ENCODE data around the gene ATG5. TPM values are rescaled to one million over a fixed set of nuclear protein-coding genes. Genes with fewer than 3 reads are reported as not detected.

The ATG5 gene
- polyA plus RNA-seq, 3 donors = 15.0 to 31.4 (median 29.9) TPM

DNA sequence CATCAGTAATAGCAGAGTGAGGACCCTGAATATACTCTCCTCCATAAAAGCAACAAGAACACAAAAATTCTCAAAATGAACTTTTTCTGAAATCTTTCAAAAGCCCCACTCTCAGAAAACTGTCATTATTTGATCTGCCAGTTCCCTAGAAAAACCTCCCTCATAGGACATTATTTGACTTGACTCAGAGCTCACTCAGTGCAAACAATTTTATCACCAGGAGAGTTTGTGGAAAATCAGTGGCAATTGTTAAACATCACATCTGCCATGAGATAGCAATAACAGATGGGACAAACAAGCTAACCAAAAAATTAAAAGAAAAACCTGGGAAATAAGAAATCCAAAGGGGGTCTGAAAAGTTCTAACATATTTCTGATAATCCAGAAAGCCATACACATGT lies 100.0 kb downstream of the ATG5 start:
- Histone ChIP-seq H2AFZ (ENCODE audit: insufficient read depth, low read depth, low read length, poor library complexity, severe bottlenecking) (no peak overlapping the region), H4K20me1 (ENCODE audit: insufficient read depth, low read length) (peaks cover 14% of the 10 kb centered on the region), H3K9me3 (replicated peaks in 1 of 2; ENCODE audit: control insufficient read depth in 1 of 2, insufficient read depth in 1 of 2, low read length in 2 of 2) (no peaks in the 10 kb centered on the region), H3K79me2 (ENCODE audit: insufficient read depth, low read length) (peaks cover 8% of the 10 kb centered on the region), H3K27me3 (ENCODE audit: control insufficient read depth in 2 of 2, insufficient read depth in 2 of 2, low read length in 2 of 2) (no peaks in the 10 kb centered on the region), H3K27ac (ENCODE audit: low read depth in 1 of 2, low read length in 2 of 2) (no peak overlapping the region), H3K36me3 (replicated peaks in 1 of 2; ENCODE audit: control insufficient read depth in 1 of 2, insufficient read depth in 2 of 2, low read length in 2 of 2) (no peaks in the 10 kb centered on the region), H3K4me2 (replicated peaks; ENCODE audit: extremely low read depth, low read length, poor library complexity, severe bottlenecking) (no peak overlapping the region), H3K4me3 (replicated peaks in 1 of 3; ENCODE audit: low read depth in 2 of 3, low read length in 3 of 3) (no peak overlapping the region), H3K9ac (ENCODE audit: insufficient read depth, low read length, poor library complexity, severe bottlenecking) (no peak overlapping the region), H3K4me1 (ENCODE audit: control insufficient read depth in 1 of 2, insufficient read depth in 2 of 2, low read length in 2 of 2) (peaks cover 5 to 6% of the 10 kb centered on the region in 2 donors)
- no peak for TF ChIP-seq CTCF (IDR thresholded peaks at IDR 0.05)
- Mint-ChIP-seq H3K4me3 (no peak overlapping the region), H3K27me3 (ENCODE audit: low read depth in 3 of 3) (no peaks in the 10 kb centered on the region), H3K9me3 (peaks cover 0 to 3% (median 0%) of the 10 kb centered on the region in 7 donors), H3K4me1 (peaks cover 12% of the 10 kb centered on the region), H3K27ac (no peak overlapping the region), H3K36me3 (peaks cover 8 to 25% of the 10 kb centered on the region in 2 donors)
- no peak for DNase-seq
- intact Hi-C loops (cut with micrococcal nuclease) = loop anchor here (5.0 to 10.0 kb wide), 3 partner anchors 141 to 491 kb away; partner anchors contain the start of gene PRDM1 (in 1 of the 2)

DNA sequence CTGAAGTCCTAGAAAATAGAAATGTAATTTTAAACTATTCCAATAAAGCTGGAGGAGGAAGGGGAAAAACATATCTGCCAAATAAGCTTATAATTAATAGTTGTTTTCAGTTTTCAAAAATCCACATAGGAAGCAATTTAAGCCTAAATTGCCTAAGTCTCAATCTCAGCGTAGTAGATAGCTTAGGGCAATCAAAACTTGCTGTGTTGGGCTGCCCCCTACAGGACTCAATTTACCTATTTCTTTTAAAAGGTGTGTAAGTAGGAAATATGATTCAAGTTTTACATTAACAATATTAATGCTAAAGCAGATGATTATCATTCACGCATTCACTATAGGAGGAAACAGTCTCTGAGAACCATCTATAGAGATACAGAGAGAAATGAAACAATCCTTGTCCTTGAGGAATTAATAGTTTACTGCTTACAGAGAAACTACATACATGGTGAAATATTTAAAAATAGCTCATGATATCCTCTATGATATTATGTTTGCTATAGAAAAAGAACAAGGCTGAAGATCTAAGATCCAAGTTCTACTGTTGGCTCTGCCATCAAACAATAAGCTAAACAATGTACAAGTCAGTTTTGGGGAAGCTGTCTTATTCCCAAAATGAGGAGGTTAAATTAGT lies 102.1 kb downstream of the ATG5 start:
- no peaks in the 10 kb centered on the region for H3K9me3 Mint-ChIP-seq
- H3K36me3 ChIP-seq (replicated peaks in 1 of 2; ENCODE audit: control insufficient read depth in 1 of 2, insufficient read depth in 2 of 2, low read length in 2 of 2) = no peaks in the 10 kb centered on the region
- peaks cover 8% of the 10 kb centered on the region for H3K79me2 ChIP-seq (ENCODE audit: insufficient read depth, low read length)
- no peak overlapping the region for H3K9ac ChIP-seq (ENCODE audit: insufficient read depth, low read length, poor library complexity, severe bottlenecking)
- no peak overlapping the region for H3K4me3 ChIP-seq (replicated peaks in 1 of 3; ENCODE audit: low read depth in 2 of 3, low read length in 3 of 3)
- H3K27me3 ChIP-seq (ENCODE audit: control insufficient read depth in 2 of 2, insufficient read depth in 2 of 2, low read length in 2 of 2) = no peaks in the 10 kb centered on the region
- H4K20me1 ChIP-seq (ENCODE audit: insufficient read depth, low read length) = peaks cover 14% of the 10 kb centered on the region
- H3K27me3 Mint-ChIP-seq (ENCODE audit: low read depth in 3 of 3) = no peaks in the 10 kb centered on the region
- peak; percentile 58 to 85 (median 73) for DNase-seq
- H2AFZ ChIP-seq (ENCODE audit: insufficient read depth, low read depth, low read length, poor library complexity, severe bottlenecking) = no peak overlapping the region
- peak; percentile 84 for TF ChIP-seq CTCF (IDR thresholded peaks at IDR 0.05)
- no peak overlapping the region for H3K27ac Mint-ChIP-seq
- H3K4me3 Mint-ChIP-seq = no peak overlapping the region
- peaks cover 10 to 24% of the 10 kb centered on the region in 2 donors for H3K36me3 Mint-ChIP-seq
- H3K4me1 Mint-ChIP-seq = peaks cover 9% of the 10 kb centered on the region
- H3K4me1 ChIP-seq (ENCODE audit: control insufficient read depth in 1 of 2, insufficient read depth in 2 of 2, low read length in 2 of 2) = peaks cover 5 to 6% of the 10 kb centered on the region in 2 donors
- H3K9me3 ChIP-seq (replicated peaks in 1 of 2; ENCODE audit: control insufficient read depth in 1 of 2, insufficient read depth in 1 of 2, low read length in 2 of 2) = no peaks in the 10 kb centered on the region
- H3K27ac ChIP-seq (ENCODE audit: low read depth in 1 of 2, low read length in 2 of 2) = no peak overlapping the region
- intact Hi-C loops (cut with micrococcal nuclease) = loop anchor here (5.0 to 10.0 kb wide), 4 partner anchors 139 to 741 kb away; partner anchors contain the start of gene PRDM1 (in 1 of the 2)
- WGBS (ENCODE audit: insufficient coverage) = no CpG with 5 or more reads among the region's 2 CpGs
- no peak overlapping the region for H3K4me2 ChIP-seq (replicated peaks; ENCODE audit: extremely low read depth, low read length, poor library complexity, severe bottlenecking)

All from CD14-positive monocyte (primary cell).